ENCODE data around the gene TNFRSF4. TPM values are rescaled to one million over a fixed set of nuclear protein-coding genes. Genes with fewer than 3 reads are reported as not detected.

TNFRSF4 gene
- total and polyA plus RNA-seq, 4 donors = 0.08 to 0.35 (median 0.15) TPM; not detected in 1

DNA sequence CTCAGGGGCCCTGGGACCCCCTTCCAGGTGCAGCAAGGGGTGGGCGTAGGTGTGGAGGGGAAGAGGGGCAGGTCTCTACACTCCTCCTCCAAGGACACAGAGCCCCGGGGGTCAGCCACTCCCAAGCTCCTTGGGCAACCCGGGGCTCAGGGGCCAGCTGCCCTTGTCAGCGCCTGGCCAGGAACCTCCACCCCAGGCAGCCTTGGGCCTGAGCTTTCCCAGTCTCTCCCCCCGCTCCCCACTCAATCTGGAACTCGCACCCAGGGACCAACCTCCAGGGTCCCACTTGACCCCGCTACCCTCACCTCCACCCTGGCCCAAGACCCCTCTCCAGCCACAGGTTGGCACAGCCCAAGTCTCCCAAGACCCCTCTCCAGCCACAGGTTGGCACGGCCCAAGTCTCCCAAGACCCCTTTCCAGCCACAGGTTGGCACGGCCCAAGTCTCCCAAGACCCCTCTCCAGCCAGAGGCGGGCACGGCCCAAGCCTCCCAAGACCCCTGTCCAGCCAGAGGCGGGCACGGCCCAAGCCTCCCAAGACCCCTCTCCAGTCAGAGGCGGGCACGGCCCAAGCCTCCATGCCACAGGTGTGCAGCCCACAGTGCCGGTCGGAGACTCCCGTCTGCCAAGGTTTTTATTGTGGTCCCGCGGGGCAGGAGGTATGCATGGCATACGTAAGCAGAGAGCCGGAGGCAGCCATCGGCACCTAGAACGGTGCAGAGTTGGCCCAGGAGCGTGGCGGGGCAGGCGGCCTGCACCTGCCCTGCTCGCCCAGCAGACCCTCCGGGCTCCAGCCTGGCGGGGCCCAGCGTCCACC lies 3.0 kb downstream of the TNFRSF4 start:
- 93% methylated on average over 31 of the region's 31 CpGs for WGBS

DNA sequence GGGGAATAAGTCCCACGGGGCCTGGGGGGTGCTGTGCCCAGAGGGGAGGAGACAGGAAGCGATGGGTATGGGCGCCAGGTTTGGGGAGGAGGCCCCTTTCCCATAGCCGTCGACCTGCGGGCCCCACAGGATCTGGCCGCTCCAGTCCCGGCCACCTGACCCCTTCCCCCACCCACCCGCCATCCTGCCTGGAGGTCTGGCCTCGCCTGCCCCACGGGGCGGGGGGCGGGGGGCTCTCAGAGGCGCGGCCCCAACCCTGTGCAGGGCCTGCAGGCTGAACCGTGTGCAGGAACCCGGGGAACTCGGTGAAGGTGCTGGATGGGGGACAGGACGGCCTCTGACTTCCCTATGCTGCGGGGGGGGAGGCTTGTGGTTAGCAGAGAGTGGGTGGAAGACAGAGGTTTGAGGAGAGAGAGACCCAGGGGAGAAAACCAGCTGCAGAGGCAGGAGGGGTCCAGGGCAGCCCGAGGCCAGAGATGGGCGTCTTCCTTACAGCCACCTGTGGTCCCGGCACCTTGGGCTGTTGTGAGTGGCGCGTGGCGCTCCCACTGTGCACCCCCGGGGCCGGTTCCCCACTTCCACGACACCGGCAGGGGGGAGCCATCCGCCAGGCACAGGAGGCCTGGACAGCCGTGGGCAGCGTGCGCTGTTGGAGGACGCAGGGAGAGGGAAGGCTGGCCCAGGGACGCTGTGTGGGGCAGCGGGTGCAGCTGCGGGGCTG lies 5.1 kb downstream of the TNFRSF4 start:
- no peak for DNase-seq (ENCODE audit: low spot score)
- no peak overlapping the region for H3K4me3 ChIP-seq (ENCODE audit: low read depth in 1 of 3, low read length in 3 of 3)
- H3K27me3 ChIP-seq (ENCODE audit: control insufficient read depth in 4 of 4, insufficient read depth in 4 of 4, low read length in 3 of 4) = peaks cover 0 to 8% (median 0%) of the 10 kb centered on the region in 4 donors
- no peaks in the 10 kb centered on the region for H3K36me3 ChIP-seq (ENCODE audit: control insufficient read depth in 4 of 4, insufficient read depth in 3 of 4, low read depth in 1 of 4, low read length in 3 of 4)
- peaks cover 0 to 9% (median 1%) of the 10 kb centered on the region in 4 donors for H3K4me1 ChIP-seq (ENCODE audit: control insufficient read depth in 4 of 4, insufficient read depth in 4 of 4, low read length in 3 of 4)
- no peak overlapping the region for H3K9ac ChIP-seq (ENCODE audit: low read depth in 1 of 2, low read length in 2 of 2)
- H3K27ac ChIP-seq (ENCODE audit: low read depth in 1 of 2, low read length in 2 of 2) = no peak overlapping the region
- WGBS = 61% methylated on average over 38 of the region's 38 CpGs
- no peak for TF ChIP-seq SP1 (IDR thresholded peaks at IDR 0.05)
- TF ChIP-seq RAD21 (IDR thresholded peaks at IDR 0.05) = no peak
- TF ChIP-seq, protein P1, sequence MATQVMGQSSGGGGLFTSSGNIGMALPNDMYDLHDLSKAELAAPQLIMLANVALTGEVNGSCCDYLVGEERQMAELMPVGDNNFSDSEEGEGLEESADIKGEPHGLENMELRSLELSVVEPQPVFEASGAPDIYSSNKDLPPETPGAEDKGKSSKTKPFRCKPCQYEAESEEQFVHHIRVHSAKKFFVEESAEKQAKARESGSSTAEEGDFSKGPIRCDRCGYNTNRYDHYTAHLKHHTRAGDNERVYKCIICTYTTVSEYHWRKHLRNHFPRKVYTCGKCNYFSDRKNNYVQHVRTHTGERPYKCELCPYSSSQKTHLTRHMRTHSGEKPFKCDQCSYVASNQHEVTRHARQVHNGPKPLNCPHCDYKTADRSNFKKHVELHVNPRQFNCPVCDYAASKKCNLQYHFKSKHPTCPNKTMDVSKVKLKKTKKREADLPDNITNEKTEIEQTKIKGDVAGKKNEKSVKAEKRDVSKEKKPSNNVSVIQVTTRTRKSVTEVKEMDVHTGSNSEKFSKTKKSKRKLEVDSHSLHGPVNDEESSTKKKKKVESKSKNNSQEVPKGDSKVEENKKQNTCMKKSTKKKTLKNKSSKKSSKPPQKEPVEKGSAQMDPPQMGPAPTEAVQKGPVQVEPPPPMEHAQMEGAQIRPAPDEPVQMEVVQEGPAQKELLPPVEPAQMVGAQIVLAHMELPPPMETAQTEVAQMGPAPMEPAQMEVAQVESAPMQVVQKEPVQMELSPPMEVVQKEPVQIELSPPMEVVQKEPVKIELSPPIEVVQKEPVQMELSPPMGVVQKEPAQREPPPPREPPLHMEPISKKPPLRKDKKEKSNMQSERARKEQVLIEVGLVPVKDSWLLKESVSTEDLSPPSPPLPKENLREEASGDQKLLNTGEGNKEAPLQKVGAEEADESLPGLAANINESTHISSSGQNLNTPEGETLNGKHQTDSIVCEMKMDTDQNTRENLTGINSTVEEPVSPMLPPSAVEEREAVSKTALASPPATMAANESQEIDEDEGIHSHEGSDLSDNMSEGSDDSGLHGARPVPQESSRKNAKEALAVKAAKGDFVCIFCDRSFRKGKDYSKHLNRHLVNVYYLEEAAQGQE (IDR thresholded peaks at IDR 0.05) = no peak
- H3K9me3 ChIP-seq (ENCODE audit: control insufficient read depth in 4 of 4, low read length in 3 of 4) = no peaks in the 10 kb centered on the region

More for the DNA sequence above, 3.0 kb downstream of the TNFRSF4 start:
- peaks cover 0 to 2% (median 0%) of the 10 kb centered on the region in 4 donors for H3K36me3 ChIP-seq (ENCODE audit: control insufficient read depth in 4 of 4, insufficient read depth in 3 of 4, low read depth in 1 of 4, low read length in 3 of 4)
- no peaks in the 10 kb centered on the region for H3K9me3 ChIP-seq (ENCODE audit: control insufficient read depth in 4 of 4, low read length in 3 of 4)
- H3K4me1 ChIP-seq (ENCODE audit: control insufficient read depth in 4 of 4, insufficient read depth in 4 of 4, low read length in 3 of 4) = peaks cover 0 to 14% (median 1%) of the 10 kb centered on the region in 4 donors
- no peak for TF ChIP-seq FOXA2 (IDR thresholded peaks at IDR 0.05)
- no peak for TF ChIP-seq ATF3 (IDR thresholded peaks at IDR 0.05)
- no peak for TF ChIP-seq GABPA (IDR thresholded peaks at IDR 0.05 in 1 of 2, conservative IDR thresholded peaks at IDR 0.05 in 1 of 2)
- TF ChIP-seq YY1 (IDR thresholded peaks at IDR 0.05) = no peak
- TF ChIP-seq JUND (IDR thresholded peaks at IDR 0.05) = no peak
- H3K27me3 ChIP-seq (ENCODE audit: control insufficient read depth in 4 of 4, insufficient read depth in 4 of 4, low read length in 3 of 4) = peaks cover 0 to 3% (median 0%) of the 10 kb centered on the region in 4 donors
- H3K27ac ChIP-seq (ENCODE audit: low read depth in 1 of 2, low read length in 2 of 2) = no peak overlapping the region
- no peak for DNase-seq (ENCODE audit: low spot score)
- H3K4me3 ChIP-seq (ENCODE audit: low read depth in 1 of 3, low read length in 3 of 3) = no peak overlapping the region
- no peak overlapping the region for H3K9ac ChIP-seq (ENCODE audit: low read depth in 1 of 2, low read length in 2 of 2)

DNA sequence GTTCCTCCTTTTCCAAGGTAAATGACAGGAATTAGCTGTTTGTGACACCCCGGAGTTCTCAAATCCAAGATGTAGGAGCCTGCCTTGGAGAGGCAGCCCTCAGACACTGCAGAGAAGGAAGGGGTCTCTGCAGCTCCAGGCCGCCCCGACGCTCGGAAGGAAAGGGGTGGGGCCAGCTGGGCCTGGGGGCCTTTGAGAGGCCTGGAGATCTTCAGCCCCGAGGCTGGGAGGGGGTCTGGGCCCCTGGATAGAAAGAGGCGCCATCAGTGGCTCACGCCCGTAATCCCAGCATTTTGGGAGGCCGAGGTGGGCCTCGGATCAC lies 6.4 kb downstream of the TNFRSF4 start:
- WGBS = 65% methylated on average over 11 of the region's 11 CpGs
- Histone ChIP-seq H3K4me3 (ENCODE audit: low read depth in 1 of 3, low read length in 3 of 3) (no peak overlapping the region), H3K36me3 (ENCODE audit: control insufficient read depth in 4 of 4, insufficient read depth in 3 of 4, low read depth in 1 of 4, low read length in 3 of 4) (no peaks in the 10 kb centered on the region), H3K4me1 (ENCODE audit: control insufficient read depth in 4 of 4, insufficient read depth in 4 of 4, low read length in 3 of 4) (peaks cover 0 to 6% (median 1%) of the 10 kb centered on the region in 4 donors), H3K9ac (ENCODE audit: low read depth in 1 of 2, low read length in 2 of 2) (no peak overlapping the region), H3K9me3 (ENCODE audit: control insufficient read depth in 4 of 4, low read length in 3 of 4) (no peaks in the 10 kb centered on the region), H3K27ac (ENCODE audit: low read depth in 1 of 2, low read length in 2 of 2) (no peak overlapping the region), H3K27me3 (ENCODE audit: control insufficient read depth in 4 of 4, insufficient read depth in 4 of 4, low read length in 3 of 4) (peaks cover 0 to 8% (median 0%) of the 10 kb centered on the region in 4 donors)
- DNase-seq (ENCODE audit: low spot score) = no peak
- TF ChIP-seq ATF3 (IDR thresholded peaks at IDR 0.05) (no peak), GABPA (IDR thresholded peaks at IDR 0.05 in 1 of 2, conservative IDR thresholded peaks at IDR 0.05 in 1 of 2) (no peak), EGR1 (IDR thresholded peaks at IDR 0.05; ENCODE audit: low read depth in 2 of 2) (no peak), FOXA1 (IDR thresholded peaks at IDR 0.05) (no peak), TAF1 (conservative IDR thresholded peaks at IDR 0.05) (no peak), NR2F2 (IDR thresholded peaks at IDR 0.05) (no peak), YY1 (IDR thresholded peaks at IDR 0.05) (no peak), HNF4G (IDR thresholded peaks at IDR 0.05) (no peak), JUND (IDR thresholded peaks at IDR 0.05) (no peak), HNF4A (conservative IDR thresholded peaks at IDR 0.05) (no peak), RXRA (IDR thresholded peaks at IDR 0.05) (no peak), SP1 (IDR thresholded peaks at IDR 0.05) (no peak), CTCF (IDR thresholded peaks at IDR 0.05; ENCODE audit: low read depth, low read length, missing input control) (no peak), RAD21 (IDR thresholded peaks at IDR 0.05) (no peak), FOXA2 (IDR thresholded peaks at IDR 0.05) (no peak)
- TF ChIP-seq, protein P2, sequence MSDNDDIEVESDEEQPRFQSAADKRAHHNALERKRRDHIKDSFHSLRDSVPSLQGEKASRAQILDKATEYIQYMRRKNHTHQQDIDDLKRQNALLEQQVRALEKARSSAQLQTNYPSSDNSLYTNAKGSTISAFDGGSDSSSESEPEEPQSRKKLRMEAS (IDR thresholded peaks at IDR 0.05) = no peak
- TF ChIP-seq, protein P3, sequence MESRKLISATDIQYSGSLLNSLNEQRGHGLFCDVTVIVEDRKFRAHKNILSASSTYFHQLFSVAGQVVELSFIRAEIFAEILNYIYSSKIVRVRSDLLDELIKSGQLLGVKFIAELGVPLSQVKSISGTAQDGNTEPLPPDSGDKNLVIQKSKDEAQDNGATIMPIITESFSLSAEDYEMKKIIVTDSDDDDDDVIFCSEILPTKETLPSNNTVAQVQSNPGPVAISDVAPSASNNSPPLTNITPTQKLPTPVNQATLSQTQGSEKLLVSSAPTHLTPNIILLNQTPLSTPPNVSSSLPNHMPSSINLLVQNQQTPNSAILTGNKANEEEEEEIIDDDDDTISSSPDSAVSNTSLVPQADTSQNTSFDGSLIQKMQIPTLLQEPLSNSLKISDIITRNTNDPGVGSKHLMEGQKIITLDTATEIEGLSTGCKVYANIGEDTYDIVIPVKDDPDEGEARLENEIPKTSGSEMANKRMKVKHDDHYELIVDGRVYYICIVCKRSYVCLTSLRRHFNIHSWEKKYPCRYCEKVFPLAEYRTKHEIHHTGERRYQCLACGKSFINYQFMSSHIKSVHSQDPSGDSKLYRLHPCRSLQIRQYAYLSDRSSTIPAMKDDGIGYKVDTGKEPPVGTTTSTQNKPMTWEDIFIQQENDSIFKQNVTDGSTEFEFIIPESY (IDR thresholded peaks at IDR 0.05) = no peak
